ENCODE data around the gene PMS1. TPM values are rescaled to one million over a fixed set of nuclear protein-coding genes. Genes with fewer than 3 reads are reported as not detected.
"Not testable (repeated sequence)": the region's sequence is repeated elsewhere in the genome, so short reads cannot be mapped to it uniquely, and the experiment has no call there.

PMS1 gene
- total RNA-seq, 1 donor from 2014 or later: 27.5 TPM

- peak; percentile 14 for DNase-seq
Measured at GRCh38 chr2:189865826-189866225, 81.6 kb downstream of the PMS1 start.

GRCh38 chr2:189866296-189866695 is 82.0 kb downstream of the PMS1 start:
- no peak for DNase-seq

GRCh38 chr2:189868896-189869295 is 84.6 kb downstream of the PMS1 start:
- no peak for DNase-seq

- no peak for DNase-seq
Measured at GRCh38 chr2:189870381-189871085, 86.3 kb downstream of the PMS1 start.

GRCh38 chr2:189873696-189874095 is 89.4 kb downstream of the PMS1 start:
- no peak for DNase-seq

- no peak for DNase-seq
Measured at GRCh38 chr2:189874586-189875320, 90.5 kb downstream of the PMS1 start.

- DNase-seq: no peak
Measured at GRCh38 chr2:189876271-189876670, 92.0 kb downstream of the PMS1 start.

- DNase-seq: no peak
Measured at GRCh38 chr2:189879716-189880081, 95.4 kb downstream of the PMS1 start.

- DNase-seq: no peak
Measured at GRCh38 chr2:189880429-189880828, 96.2 kb downstream of the PMS1 start.

- DNase-seq: no peak
Measured at GRCh38 chr2:189880832-189881492, 96.7 kb downstream of the PMS1 start.

GRCh38 chr2:189885368-189885767 is 101.1 kb downstream of the PMS1 start:
- DNase-seq: no peak

- DNase-seq: not testable (repeated sequence)
Measured at GRCh38 chr2:189892546-189893294, 108.5 kb downstream of the PMS1 start.

- DNase-seq: no peak
Measured at GRCh38 chr2:189896809-189897208, 112.6 kb downstream of the PMS1 start.

- DNase-seq: no peak
Measured at GRCh38 chr2:189899101-189899500, 114.9 kb downstream of the PMS1 start.

- no peak for DNase-seq
Measured at GRCh38 chr2:189900726-189901125, 116.5 kb downstream of the PMS1 start.

- DNase-seq: no peak
Measured at GRCh38 chr2:189901664-189902063, 117.4 kb downstream of the PMS1 start.

GRCh38 chr2:189913821-189914220 is 129.6 kb downstream of the PMS1 start:
- DNase-seq: peak; percentile 12

GRCh38 chr2:189916651-189917050 is 132.4 kb downstream of the PMS1 start:
- DNase-seq: no peak
